Epidermal melanocyte (primary cell): Measurements from ENCODE around the gene KIF21B.

Experiments used
- DNase-seq: peaks from one replicate; pipeline ENCODE4 v3.0.0; 2011; ENCODE audit warnings: low spot score; ENCODE audit not compliant: insufficient read length

Gene KIF21B

GRCh38 chr1:201023517-201023902, at the start of gene KIF21B:
Gene KIF21B (minus strand): TSS chr1:201023714. CDS start chr1:201023383, 331 bp downstream.
- peak; percentile 53 for DNase-seq

DNA sequence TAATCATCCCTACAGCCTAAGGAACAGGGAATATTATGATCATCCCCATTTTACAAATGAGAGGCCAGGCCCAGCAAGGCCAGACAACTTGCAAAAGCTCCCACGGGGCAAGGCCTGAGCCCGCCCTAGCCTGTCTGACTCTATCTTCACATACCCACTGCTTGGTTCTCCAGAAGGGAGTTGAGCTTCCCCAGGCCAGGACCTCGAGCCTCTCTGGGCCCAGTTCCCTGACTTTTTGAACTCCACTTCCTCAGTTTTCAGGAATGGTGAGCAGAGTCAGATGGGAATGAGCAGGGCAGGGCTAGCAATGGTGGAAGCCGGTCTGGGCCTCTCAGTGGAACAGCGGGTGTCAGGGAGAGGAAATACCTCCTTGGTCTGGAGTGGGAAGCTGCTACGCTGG, 49.4 kb upstream of the KIF21B start:
- no peak for DNase-seq

DNA sequence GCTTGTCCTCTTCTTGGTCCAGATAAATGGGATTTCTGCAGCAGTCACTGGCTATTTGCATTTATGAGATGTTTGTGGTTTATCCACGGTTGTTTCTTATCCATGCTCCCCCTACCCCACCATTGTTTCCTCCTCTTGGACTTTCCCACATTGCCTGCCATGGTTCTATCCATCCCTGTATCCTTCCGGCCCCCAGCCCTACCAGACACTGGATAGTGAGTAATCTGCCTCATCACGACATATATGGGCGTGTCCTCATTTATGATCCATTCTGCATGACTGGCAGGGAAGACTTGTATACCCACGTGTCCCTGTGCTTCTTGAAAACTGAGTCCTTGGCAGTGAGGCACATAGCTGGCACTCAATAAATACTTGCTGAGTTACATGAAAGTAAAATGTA, 48.6 kb upstream of the KIF21B start:
- no peak for DNase-seq

DNA sequence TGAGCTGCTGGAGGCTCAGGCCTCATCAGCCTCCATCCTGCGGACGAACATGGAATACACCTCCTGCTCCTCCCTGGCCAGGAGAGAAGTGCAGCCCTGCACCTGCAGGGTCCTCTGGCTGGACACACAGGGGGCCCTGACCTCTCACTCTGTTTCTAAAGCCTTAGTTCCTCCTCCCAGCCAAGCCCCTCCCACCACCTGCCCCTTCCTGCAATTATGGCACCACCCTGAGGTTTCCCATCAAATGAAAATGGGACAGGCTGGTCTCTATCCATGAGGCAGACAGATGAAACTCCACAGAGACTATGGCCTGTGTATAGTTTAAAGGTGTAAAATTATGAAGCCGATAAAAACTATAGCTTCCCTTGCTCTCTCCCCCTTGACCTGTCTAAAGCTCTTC, 46.1 kb upstream of the KIF21B start:
- no peak for DNase-seq

GRCh38 chr1:201068976-201069375, 45.5 kb upstream of the KIF21B start:
- DNase-seq = no peak

DNA sequence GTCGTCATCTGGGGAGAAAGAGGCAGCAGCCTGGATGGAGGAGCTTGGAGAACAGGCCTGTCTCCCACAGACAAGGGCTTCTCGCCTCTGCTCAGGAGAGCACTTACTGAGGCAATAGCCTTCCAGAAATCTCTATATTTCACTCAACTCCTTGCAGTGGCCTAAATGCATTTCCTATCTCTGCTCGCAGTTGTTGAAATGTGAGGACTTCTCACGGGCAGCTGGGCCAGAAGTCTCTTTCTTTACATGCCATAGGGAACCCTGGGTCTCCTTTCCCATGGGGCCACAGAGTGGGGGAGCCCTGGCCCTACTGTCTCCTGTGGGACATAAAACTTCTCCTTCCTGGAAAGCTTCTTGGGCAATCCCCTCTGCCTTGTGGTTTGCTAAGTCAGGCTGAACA, 43.5 kb upstream of the KIF21B start:
- no peak for DNase-seq

- no peak for DNase-seq
Measured at GRCh38 chr1:201065686-201066085, 42.2 kb upstream of the KIF21B start.

DNA sequence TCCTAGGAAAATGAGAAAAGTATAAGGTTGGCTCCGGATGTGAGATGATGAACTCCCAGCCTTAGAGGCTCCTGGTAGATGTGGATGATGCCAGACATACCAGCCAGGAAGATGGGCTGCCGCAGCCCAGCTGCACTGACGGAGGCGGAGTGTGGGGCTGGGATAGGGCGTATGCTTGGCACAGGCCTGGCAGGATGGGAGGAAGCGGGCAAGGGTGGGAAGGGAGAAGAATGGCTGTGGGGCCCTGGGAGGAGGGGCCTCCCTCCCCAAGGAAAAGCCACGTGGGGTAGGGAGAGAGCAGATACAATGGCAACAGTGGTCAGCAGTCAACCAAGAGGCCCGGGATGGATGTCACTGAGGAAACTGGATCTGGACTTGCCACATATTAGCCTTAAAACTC, 41.3 kb upstream of the KIF21B start:
- no peak for DNase-seq

DNA sequence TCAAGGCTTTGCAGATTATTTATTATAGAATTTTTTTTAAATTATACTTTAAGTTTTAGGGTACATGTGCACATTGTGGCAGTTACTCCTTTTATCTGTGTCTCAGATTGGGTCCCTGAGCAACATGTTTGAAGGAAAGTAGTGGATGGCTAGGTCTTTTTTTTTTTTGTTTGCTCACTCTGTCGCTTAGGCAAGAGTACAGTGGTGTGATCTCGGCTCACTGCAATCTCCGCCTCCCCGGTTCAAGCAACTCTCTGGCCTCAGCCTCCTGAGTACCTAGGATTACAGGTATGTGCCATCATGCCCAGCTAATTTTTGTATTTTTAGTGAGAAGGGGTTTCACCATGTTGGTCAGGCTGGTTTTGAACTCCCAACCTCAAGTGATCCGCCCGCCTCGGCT, 39.6 kb upstream of the KIF21B start:
- DNase-seq = no peak

- DNase-seq = no peak
Measured at GRCh38 chr1:201062511-201063091, 39.1 kb upstream of the KIF21B start.

DNA sequence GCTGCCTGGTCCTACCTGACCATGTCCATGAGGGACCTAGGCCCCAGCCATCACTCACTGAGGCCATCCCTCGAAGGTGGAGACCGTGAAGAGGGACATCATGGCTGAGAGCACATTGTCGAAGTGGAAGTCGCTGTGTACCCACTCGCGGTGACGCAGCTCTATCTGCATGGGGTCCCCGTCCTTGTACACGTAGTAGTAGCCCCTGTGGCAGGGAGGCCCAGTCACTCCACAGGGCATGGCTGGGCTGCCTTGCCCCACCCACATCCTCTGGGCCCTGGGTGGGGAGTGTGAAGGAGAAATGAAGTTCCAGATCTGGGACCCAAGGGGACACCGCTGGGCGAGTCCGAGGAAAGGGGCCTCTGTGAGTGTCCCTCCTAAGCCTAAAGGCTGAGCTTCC, 38.4 kb upstream of the KIF21B start:
- no peak for DNase-seq

GRCh38 chr1:201061049-201061448, 37.5 kb upstream of the KIF21B start:
- no peak for DNase-seq

GRCh38 chr1:201060586-201060985, 37.1 kb upstream of the KIF21B start:
- no peak for DNase-seq

- no peak for DNase-seq
Measured at GRCh38 chr1:201059871-201060555, 36.5 kb upstream of the KIF21B start.

- DNase-seq = no peak
Measured at GRCh38 chr1:201059401-201059800, 35.9 kb upstream of the KIF21B start.

DNA sequence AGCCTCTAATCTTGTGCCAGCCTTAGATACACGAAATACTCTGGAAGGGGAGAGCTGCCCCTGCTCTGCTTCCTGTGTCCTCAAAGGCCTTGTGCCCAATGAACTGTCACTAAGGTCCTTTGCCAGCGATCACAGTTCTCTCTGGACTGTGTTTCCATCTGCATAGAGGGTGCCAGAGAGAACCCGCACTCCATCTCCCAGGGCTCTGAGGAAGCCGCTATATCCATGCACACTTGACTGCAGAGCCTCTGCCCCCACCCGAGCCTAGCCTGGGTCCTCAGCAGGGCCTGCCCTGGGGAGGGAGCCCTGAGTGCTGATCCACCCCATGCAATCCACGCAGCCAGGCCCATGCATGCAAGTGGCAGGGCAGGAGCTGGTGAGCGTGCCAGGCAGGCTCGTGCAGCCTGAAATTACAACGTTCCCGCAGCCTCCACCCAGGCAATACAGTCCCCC, 30.6 kb upstream of the KIF21B start:
- no peak for DNase-seq

GRCh38 chr1:201053155-201053860, 29.8 kb upstream of the KIF21B start:
- no peak for DNase-seq

- DNase-seq = no peak
Measured at GRCh38 chr1:201051399-201051798, 27.9 kb upstream of the KIF21B start.

GRCh38 chr1:201050515-201051277, 27.2 kb upstream of the KIF21B start:
- no peak for DNase-seq

DNA sequence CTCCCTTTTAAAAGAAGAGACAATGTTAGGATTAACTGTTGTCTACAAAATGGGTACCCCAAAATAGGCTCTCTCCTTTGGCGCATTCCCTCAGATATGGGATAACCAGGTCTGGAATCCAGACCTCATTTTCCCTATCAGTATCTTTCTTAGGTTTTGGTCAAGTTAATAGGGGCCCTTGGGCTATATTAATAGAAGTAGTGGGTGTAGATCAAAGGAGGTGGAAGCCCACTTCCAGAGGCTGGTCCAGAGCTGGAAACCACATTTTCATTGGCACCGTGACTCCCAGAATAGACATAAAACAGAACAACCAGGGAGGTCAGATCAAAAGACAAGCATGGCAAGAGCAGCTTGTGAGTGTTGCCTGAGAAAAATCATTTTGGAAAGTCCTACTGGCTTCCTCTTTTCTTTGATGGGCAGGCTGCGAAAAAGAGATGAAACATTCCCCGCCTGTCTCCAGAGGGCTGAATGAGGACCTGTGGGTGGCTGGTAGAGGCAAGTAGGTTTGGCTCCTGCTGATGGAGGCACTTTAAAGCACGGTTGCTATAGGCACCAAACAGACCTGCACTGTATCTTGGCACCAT, 25.8 kb upstream of the KIF21B start:
- DNase-seq = no peak

GRCh38 chr1:201048521-201048920, 25.0 kb upstream of the KIF21B start:
- no peak for DNase-seq

DNA sequence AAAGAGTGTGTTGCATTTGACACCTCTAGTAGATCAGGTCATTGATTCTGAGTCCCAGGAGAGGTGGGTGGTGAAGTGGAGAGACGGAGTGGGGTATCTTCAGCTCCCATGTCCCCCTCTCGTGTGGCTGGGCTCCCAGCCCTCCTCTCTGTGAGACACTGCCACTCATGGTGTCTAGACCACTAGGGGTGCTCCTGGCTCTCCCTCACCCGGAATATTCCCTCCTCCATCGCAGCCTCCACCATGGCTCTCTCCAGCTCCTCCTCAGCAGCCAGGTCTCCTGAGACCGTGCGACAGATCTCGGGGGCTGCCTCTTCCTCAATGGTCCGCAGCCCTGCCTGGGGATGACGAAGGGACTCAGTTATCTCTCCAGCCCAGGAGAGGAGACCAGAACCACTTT, 20.6 kb upstream of the KIF21B start:
- DNase-seq = no peak
